GM19463 (cell line): ENCODE data around the gene SLC17A3.

ENCODE experiments used
- ATAC-seq: cut with Tn5 transposase; IDR thresholded peaks from one replicate; pipeline ENCODE4 v1.9.1; 2021; ENCODE audit warnings: mild to moderate bottlenecking, moderate library complexity; ENCODE audit not compliant: unreplicated experiment

Gene SLC17A3

GRCh38 chr6:25892877-25893276 lies 18.8 kb upstream of the SLC17A3 start:
- no peak for ATAC-seq

GRCh38 chr6:25889877-25890853 lies 16.1 kb upstream of the SLC17A3 start:
- no peak for ATAC-seq

- no peak for ATAC-seq
These were observed 14.6 kb upstream of the SLC17A3 start for GRCh38 chr6:25888626-25889025.

GRCh38 chr6:25886066-25886465 lies 12.0 kb upstream of the SLC17A3 start:
- ATAC-seq: no peak

GRCh38 chr6:25883991-25884390 lies 9.9 kb upstream of the SLC17A3 start:
- no peak for ATAC-seq

- ATAC-seq: no peak
These were observed 9.5 kb upstream of the SLC17A3 start for GRCh38 chr6:25883536-25883935.

- ATAC-seq: no peak
These were observed 8.0 kb upstream of the SLC17A3 start for GRCh38 chr6:25882051-25882496.

GRCh38 chr6:25880601-25881000 lies 6.6 kb upstream of the SLC17A3 start:
- no peak for ATAC-seq

GRCh38 chr6:25878721-25879322 lies 4.8 kb upstream of the SLC17A3 start:
- ATAC-seq: no peak

- ATAC-seq: no peak
These were observed 2.0 kb upstream of the SLC17A3 start for GRCh38 chr6:25875926-25876602.

GRCh38 chr6:25875563-25875905 lies 1.5 kb upstream of the SLC17A3 start:
- ATAC-seq: no peak

- no peak for ATAC-seq
These were observed 949 bp upstream of the SLC17A3 start for GRCh38 chr6:25874822-25875562.

GRCh38 chr6:25872814-25873213 lies 1.2 kb downstream of the SLC17A3 start:
- no peak for ATAC-seq

- ATAC-seq: no peak
These were observed 4.2 kb downstream of the SLC17A3 start for GRCh38 chr6:25869840-25870239.

- no peak for ATAC-seq
These were observed 5.4 kb downstream of the SLC17A3 start for GRCh38 chr6:25868436-25869183.

GRCh38 chr6:25866011-25866410 lies 8.0 kb downstream of the SLC17A3 start:
- no peak for ATAC-seq

GRCh38 chr6:25863360-25863759 lies 10.7 kb downstream of the SLC17A3 start:
- ATAC-seq: no peak

- ATAC-seq: no peak
These were observed 11.8 kb downstream of the SLC17A3 start for GRCh38 chr6:25862199-25862598.

GRCh38 chr6:25852756-25853155 lies 21.3 kb downstream of the SLC17A3 start:
- no peak for ATAC-seq

GRCh38 chr6:25851961-25852360 lies 22.1 kb downstream of the SLC17A3 start:
- ATAC-seq: no peak
